Lung (tissue), 12 donors: Measurements from ENCODE around the gene TP53I11. TPM values are rescaled to one million over a fixed set of nuclear protein-coding genes. Genes with fewer than 3 reads are reported as not detected.

Experiments used
- ATAC-seq: fragments of 200-7000 bp; cut with Tn5 transposase; one replicate; pipeline ENCODE4 v1.9.1; 2020; ENCODE audit warnings: moderate number of reproducible peaks; ENCODE audit not compliant: insufficient read depth, low FRiP score
- DNase-seq, 3 donors: peaks; one replicate each; pipeline ENCODE4 v3.0.0-alpha.2; 2013 to 2017
- H3K27ac ChIP-seq, 2 donors: one replicate each; pipeline ENCODE4 v1.5.1; 2013; ENCODE audit warnings: mild to moderate bottlenecking in 2 of 2, moderate library complexity in 2 of 2, control low read depth in 1 of 2, inconsistent platforms in 1 of 2, low read depth in 1 of 2, low read length in 1 of 2
- H3K27me3 ChIP-seq, 3 donors: one replicate each; pipeline ENCODE4 v1.5.1; 2013; ENCODE audit warnings: low read length in 2 of 3; ENCODE audit not compliant: control insufficient read depth in 3 of 3, insufficient read depth in 3 of 3
- H3K36me3 ChIP-seq, 4 donors: one replicate each; pipeline ENCODE4 v1.5.1; 2013; ENCODE audit warnings: low read length in 4 of 4, mild to moderate bottlenecking in 1 of 4, moderate library complexity in 1 of 4; ENCODE audit not compliant: control insufficient read depth in 4 of 4, insufficient read depth in 4 of 4
- H3K4me1 ChIP-seq, 5 donors: one replicate each; pipeline ENCODE4 v1.5.1; 2013; ENCODE audit warnings: low read length in 5 of 5, mild to moderate bottlenecking in 2 of 5, moderate library complexity in 1 of 5; ENCODE audit not compliant: control insufficient read depth in 5 of 5, insufficient read depth in 5 of 5
- H3K4me3 ChIP-seq: one replicate; pipeline ENCODE4 v1.5.1; 2013; ENCODE audit warnings: mild to moderate bottlenecking, control low read depth, moderate library complexity
- H3K9ac ChIP-seq, 2 donors: one replicate each; pipeline ENCODE4 v1.5.1; 2013; ENCODE audit warnings: low read length in 2 of 2, control low read depth in 1 of 2; ENCODE audit not compliant: insufficient read depth in 1 of 2
- H3K9me3 ChIP-seq, 4 donors: one replicate each; pipeline ENCODE4 v1.5.1; 2013; ENCODE audit warnings: low read length in 3 of 4, mild to moderate bottlenecking in 1 of 4, moderate library complexity in 1 of 4; ENCODE audit not compliant: control insufficient read depth in 4 of 4, insufficient read depth in 3 of 4
- WGBS, 2 donors: extraction: QIAGEN DNeasy Blood & Tissue Kit; methylation state at CpG; one replicate each; pipeline ENCODE4 v1.1.7; 2013; 5-methylcytosine and 5-hydroxymethylcytosine counted together
- polyA plus RNA-seq, 2 donors: library from polyadenylated mRNA; stranded (reverse); fragments of 200-250 nt; gene quantifications; one replicate each; pipeline ENCODE4 v1.2.1, GENCODE V29; 2013
- total RNA-seq, 2 donors: library from RNA; depleted of rRNA in 1 of 2; stranded (reverse); fragments of >200 nt in 1 of 2; gene quantifications; one replicate each; pipeline ENCODE4 v1.2.1, GENCODE V29; 2014 to 2021
- TF ChIP-seq, protein P1 (sequence below): IDR thresholded peaks from 2 replicates; pipeline ENCODE4 v1.5.1; 2012; ENCODE audit warnings: mild to moderate bottlenecking; ENCODE audit errors: control extremely low read depth, extremely low read depth
- donor health status: control.
- donor health status: control.
- donor health status: Bipolar disorder and iron deficiency.
- donor health status: healthy.
- donor health status: DM: yes; HTN: yes; CAD: no.

Gene TP53I11
- total and polyA plus RNA-seq, 4 donors: 51.2 to 134 (median 71.9) TPM

DNA sequence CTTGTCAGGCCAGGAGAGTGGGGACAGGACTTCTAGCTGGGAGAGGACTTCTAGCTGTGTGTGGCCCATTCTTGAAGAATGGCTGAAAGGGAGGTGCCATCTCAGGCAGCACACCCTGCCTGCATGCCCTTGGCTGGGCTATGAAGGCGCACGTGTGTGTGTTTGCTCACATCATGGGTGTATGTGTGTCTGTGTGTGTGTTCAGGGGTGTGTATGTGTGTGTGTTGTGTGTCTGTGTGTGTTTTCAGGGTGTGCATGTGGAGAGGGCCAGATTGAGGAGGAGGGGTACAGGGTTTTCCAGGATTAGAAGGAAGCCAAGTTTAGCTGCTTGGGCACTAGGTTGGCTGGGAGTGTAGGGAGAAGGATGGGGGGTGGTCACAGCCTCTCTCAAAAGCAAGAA lies 16.6 kb downstream of the TP53I11 start:
- WGBS, 2 donors: 88 to 95% methylated on average over 2 of the region's 2 CpGs
- peaks cover 0 to 26% (median 3%) of the 10 kb centered on the region in 4 donors for H3K36me3 ChIP-seq

DNA sequence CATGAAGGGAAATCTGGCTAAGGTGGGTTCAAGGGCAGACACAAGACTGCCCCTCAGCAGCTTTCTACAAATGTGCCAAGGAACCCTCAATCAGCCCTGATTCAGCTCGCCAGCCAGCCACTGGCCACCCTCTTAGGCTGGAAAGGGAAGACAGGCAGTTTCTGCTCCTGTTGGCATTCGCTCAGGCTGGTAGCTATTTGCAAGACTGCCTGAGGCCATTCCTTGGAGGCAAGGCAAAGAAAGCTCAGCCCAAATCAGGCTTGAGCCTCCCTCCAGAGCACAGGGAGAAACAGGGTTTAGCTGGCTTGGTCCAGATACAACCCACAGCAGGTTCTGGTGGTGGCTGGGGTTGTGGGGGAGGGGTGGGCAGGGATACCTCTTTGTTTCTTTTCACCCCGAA lies 19.2 kb downstream of the TP53I11 start:
- H3K9ac ChIP-seq: no peak overlapping the region
- no peaks in the 10 kb centered on the region for H3K4me1 ChIP-seq
- ATAC-seq (no peak), DNase-seq (no peak)
- H3K27me3 ChIP-seq: peaks cover 0 to 2% (median 0%) of the 10 kb centered on the region in 3 donors
- TF ChIP-seq, protein P1, sequence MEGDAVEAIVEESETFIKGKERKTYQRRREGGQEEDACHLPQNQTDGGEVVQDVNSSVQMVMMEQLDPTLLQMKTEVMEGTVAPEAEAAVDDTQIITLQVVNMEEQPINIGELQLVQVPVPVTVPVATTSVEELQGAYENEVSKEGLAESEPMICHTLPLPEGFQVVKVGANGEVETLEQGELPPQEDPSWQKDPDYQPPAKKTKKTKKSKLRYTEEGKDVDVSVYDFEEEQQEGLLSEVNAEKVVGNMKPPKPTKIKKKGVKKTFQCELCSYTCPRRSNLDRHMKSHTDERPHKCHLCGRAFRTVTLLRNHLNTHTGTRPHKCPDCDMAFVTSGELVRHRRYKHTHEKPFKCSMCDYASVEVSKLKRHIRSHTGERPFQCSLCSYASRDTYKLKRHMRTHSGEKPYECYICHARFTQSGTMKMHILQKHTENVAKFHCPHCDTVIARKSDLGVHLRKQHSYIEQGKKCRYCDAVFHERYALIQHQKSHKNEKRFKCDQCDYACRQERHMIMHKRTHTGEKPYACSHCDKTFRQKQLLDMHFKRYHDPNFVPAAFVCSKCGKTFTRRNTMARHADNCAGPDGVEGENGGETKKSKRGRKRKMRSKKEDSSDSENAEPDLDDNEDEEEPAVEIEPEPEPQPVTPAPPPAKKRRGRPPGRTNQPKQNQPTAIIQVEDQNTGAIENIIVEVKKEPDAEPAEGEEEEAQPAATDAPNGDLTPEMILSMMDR: no peak
- H3K27ac ChIP-seq: no peak overlapping the region
- 91 to 92% methylated on average over 3 of the region's 3 CpGs for WGBS, 2 donors
- no peaks in the 10 kb centered on the region for H3K9me3 ChIP-seq
- peaks cover 0 to 26% (median 3%) of the 10 kb centered on the region in 4 donors for H3K36me3 ChIP-seq
- no peak overlapping the region for H3K4me3 ChIP-seq

More for the DNA sequence above, 16.6 kb downstream of the TP53I11 start:
- ATAC-seq: no peak
- Histone ChIP-seq H3K4me1 (no peaks in the 10 kb centered on the region), H3K27me3 (no peaks in the 10 kb centered on the region), H3K4me3 (no peak overlapping the region), H3K9ac (no peak overlapping the region), H3K9me3 (no peaks in the 10 kb centered on the region), H3K27ac (no peak overlapping the region)
- DNase-seq: no peak
- TF ChIP-seq, protein P1: no peak

DNA sequence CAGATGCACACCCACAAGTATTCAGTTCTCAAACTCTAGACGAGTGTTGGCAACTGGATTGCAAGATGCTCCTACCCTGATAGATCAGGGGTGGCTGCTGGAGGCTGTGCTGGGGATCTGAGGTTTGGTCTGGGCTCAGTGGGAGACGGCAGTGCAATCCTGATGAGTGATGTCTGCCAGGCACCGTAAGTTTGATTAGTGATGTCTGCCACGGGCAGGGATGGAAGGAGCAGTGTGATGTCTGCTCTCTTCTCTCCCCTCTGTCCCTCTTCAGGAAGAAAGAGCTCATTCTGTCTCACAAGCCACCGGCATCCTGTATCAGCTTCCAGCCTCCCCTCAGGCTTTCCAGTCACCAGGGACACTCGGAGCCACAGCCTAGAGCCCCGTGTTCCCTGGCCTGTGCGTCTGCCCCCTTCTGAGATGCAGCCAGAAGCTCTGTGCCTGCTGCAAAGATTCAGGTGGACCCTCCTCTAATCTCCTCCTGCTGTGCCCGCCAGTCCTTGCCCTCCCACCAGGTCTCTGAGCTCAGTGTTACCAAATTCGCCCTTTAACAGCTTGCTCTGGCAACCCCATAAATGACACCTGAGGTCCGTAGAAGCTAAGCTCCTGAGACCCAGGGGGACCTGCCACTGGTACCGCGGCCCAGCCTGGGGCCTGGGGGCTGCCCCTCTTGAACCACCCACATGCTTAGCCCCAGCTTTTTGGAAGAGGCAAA lies 19.9 kb downstream of the TP53I11 start:
- Histone ChIP-seq H3K9me3 (no peaks in the 10 kb centered on the region), H3K36me3 (peaks cover 0 to 26% (median 3%) of the 10 kb centered on the region in 4 donors), H3K27ac (no peak overlapping the region), H3K27me3 (peaks cover 0 to 2% (median 0%) of the 10 kb centered on the region in 3 donors), H3K9ac (no peak overlapping the region), H3K4me1 (no peaks in the 10 kb centered on the region), H3K4me3 (no peak overlapping the region)
- 74 to 79% methylated on average over 13 of the region's 13 CpGs for WGBS, 2 donors
- DNase-seq (no peak), ATAC-seq (no peak)
- TF ChIP-seq, protein P1: no peak
